Kidney (tissue), 22 donors: ENCODE measurements around the gene KAT5. TPM values are rescaled to one million over a fixed set of nuclear protein-coding genes. Genes with fewer than 3 reads are reported as not detected.

Source experiments
- DNase-seq, 5 donors: peaks; one replicate each; pipeline ENCODE4 v3.0.0-alpha.2; 2013 to 2020
- FAIRE-seq: peaks from 2 replicates; lab custom pipeline; 2012; peaks lifted over from hg19 to GRCh38; lab: Jason Lieb, UNC
- H3K27ac ChIP-seq, 2 donors: one replicate each; pipeline ENCODE4 v1.7.0; 2013; ENCODE audit warnings: low read depth in 2 of 2, low read length in 2 of 2, inconsistent platforms in 1 of 2
- H3K27me3 ChIP-seq: one replicate; pipeline ENCODE4 v1.7.1; 2013; ENCODE audit warnings: low read length, inconsistent platforms; ENCODE audit not compliant: control insufficient read depth, insufficient read depth
- H3K36me3 ChIP-seq, 3 donors: one replicate each; pipeline versions ENCODE4 v1.7.0 to v1.7.1; 2013; ENCODE audit warnings: low read length in 3 of 3, control low read depth in 1 of 3, inconsistent platforms in 1 of 3; ENCODE audit not compliant: insufficient read depth in 3 of 3, control insufficient read depth in 2 of 3
- H3K4me1 ChIP-seq, 3 donors: one replicate each; pipeline versions ENCODE4 v1.7.0 to v1.7.1; 2013; ENCODE audit warnings: low read length in 3 of 3, inconsistent platforms in 1 of 3, low read depth in 1 of 3; ENCODE audit not compliant: control insufficient read depth in 2 of 3, insufficient read depth in 2 of 3
- H3K4me3 ChIP-seq, 3 donors: one replicate each; pipeline versions ENCODE4 v1.7.0 to v1.8.1; 2013; ENCODE audit warnings: low read length in 3 of 3, control low read depth in 1 of 3, inconsistent platforms in 1 of 3
- H3K9ac ChIP-seq, 3 donors: one replicate each; pipeline versions ENCODE4 v1.7.0 to v1.7.1; 2013; ENCODE audit warnings: low read length in 3 of 3, control low read depth in 1 of 3, inconsistent platforms in 1 of 3
- H3K9me3 ChIP-seq, 3 donors: one replicate each; pipeline versions ENCODE4 v1.7.0 to v1.7.1; 2013; ENCODE audit warnings: low read length in 3 of 3, control low read depth in 1 of 3, inconsistent platforms in 1 of 3; ENCODE audit not compliant: control insufficient read depth in 2 of 3, insufficient read depth in 1 of 3
- intact Hi-C: fragments of 100-400 bp; cut with DNase I; formaldehyde crosslinking; loops from one replicate; pipeline ENCODE4 v1.11.1; 2022
- long read RNA-seq, 10 donors: library from polyadenylated mRNA in 1 of 10; unstranded in 1 of 10; transcript quantifications; one replicate each; pipeline ENCODE4 v2.0.0 and lab custom pipeline, GENCODE V29; 2021 to 2026
- polyA plus RNA-seq: library from polyadenylated mRNA; stranded (reverse); fragments of 350-450 nt; fragmentation: Illumina TruSeq; extraction: RNeasy Lipid Tissue Mini Kit (QIAGEN cat#74804); gene quantifications from one replicate; pipeline ENCODE4 v1.2.3, GENCODE V29; 2014; ENCODE audit warnings: low read depth, low replicate concordance; ENCODE audit not compliant: insufficient read depth
- total RNA-seq: library from RNA; stranded (reverse); fragmentation: NEBNext Ultra II Directional; extraction: Animal tissue kit (Norgen Biotek cat#: 25700); gene quantifications from one replicate; pipeline ENCODE4 v1.2.1, GENCODE V29; 2021
- TF ChIP-seq, protein P1 (sequence below): IDR thresholded peaks from 3 replicates; pipeline ENCODE4 v1.5.1; 2012; ENCODE audit warnings: mild to moderate bottlenecking, moderate library complexity, borderline replicate concordance; ENCODE audit not compliant: insufficient read depth; ENCODE audit errors: extremely low read depth
- donor health status: control.
- donor health status: control.
- donor health status: control.
- donor health status: control.
- donor health status: control.
- donor health status: DM: yes; HTN: yes; CAD: no.
- donor health status: Normal renal cell carcinoma (clear cell type).

KAT5 gene
- total RNA-seq (74.7 TPM), polyA plus RNA-seq (68.4 TPM)
- long read RNA-seq, donor 1, partial matches to known transcripts = 70 of 194 reads
- long read RNA-seq, donor 1, other reads (novel, unspliced or antisense) = 115 of 194 reads
- long read RNA-seq, donor 2, partial matches to known transcripts = 0 of 16 reads
- long read RNA-seq, donor 2, other reads (novel, unspliced or antisense) = 0 of 16 reads
- long read RNA-seq, donor 3, partial matches to known transcripts = 71 of 218 reads
- long read RNA-seq, donor 3, other reads (novel, unspliced or antisense) = 139 of 218 reads
- long read RNA-seq, donor 4, partial matches to known transcripts = 0 of 7 reads
- long read RNA-seq, donor 4, other reads (novel, unspliced or antisense) = 0 of 7 reads
- long read RNA-seq, donor 5 = 0 reads
- long read RNA-seq, donor 6, partial matches to known transcripts = 0 of 5 reads
- long read RNA-seq, donor 6, other reads (novel, unspliced or antisense) = 0 of 5 reads
- long read RNA-seq, donor 7, transcript KAT5-208 (12 exons, 1,697 nt) = minor isoform, 8 of 100 reads
- long read RNA-seq, donor 7, transcript KAT5-202 (13 exons, 2,059 nt) = major isoform, 34 of 100 reads
- long read RNA-seq, donor 7, transcript KAT5-203 (14 exons, 2,237 nt) = minor isoform, 14 of 100 reads
- long read RNA-seq, donor 7, transcript KAT5-201 (13 exons, 2,296 nt) = minor isoform, 10 of 100 reads
- long read RNA-seq, donor 7, partial matches to known transcripts = 14 of 100 reads
- long read RNA-seq, donor 7, other reads (novel, unspliced or antisense) = 19 of 100 reads
- long read RNA-seq, donor 8, partial matches to known transcripts = 0 of 7 reads
- long read RNA-seq, donor 8, other reads (novel, unspliced or antisense) = 0 of 7 reads
- long read RNA-seq, donor 9, partial matches to known transcripts = 42 of 170 reads
- long read RNA-seq, donor 9, other reads (novel, unspliced or antisense) = 125 of 170 reads
- long read RNA-seq, donor 10, partial matches to known transcripts = 0 of 9 reads
- long read RNA-seq, donor 10, other reads (novel, unspliced or antisense) = 0 of 9 reads

DNA sequence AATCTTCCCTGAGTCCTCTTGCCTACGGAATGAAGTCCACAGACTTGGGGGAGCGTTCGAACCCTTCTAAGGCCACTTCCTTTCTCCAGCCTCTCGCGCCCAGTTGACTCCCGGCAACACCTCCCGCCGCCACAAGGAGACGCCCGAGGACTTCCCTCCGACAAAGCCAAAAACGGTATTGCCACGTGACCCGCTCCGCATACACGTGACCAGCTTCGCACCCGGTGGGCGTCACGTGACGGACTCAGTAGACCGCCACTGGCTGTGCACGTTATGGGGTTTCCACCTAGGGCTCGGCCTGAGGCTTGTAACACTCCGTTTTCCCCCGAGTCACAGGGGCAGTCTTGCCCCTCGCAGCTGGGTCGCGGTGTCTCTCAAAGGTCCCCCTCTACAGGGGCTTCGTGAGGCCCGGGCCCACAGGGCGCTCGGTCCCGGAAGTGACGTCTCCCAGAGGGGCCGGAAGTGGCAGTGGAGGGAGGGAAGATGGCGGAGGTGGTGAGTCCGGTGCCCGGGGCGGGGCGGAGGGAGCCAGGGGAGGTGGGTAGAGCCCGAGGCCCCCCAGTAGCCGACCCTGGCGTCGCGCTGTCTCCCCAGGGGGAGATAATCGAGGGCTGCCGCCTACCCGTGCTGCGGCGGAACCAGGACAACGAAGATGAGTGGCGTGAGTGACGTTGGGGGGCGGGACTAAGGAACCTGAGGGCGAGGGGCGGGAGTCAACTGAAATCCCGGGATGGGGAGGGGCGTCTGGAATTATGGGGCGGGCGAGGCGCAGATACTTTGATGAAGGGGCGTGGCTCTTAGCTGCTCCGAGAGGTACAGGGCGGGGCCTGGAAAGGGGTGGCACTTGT lies at the start of gene KAT5:
Gene KAT5 (plus strand): TSS at position 468 of the 848 bp plus-strand sequence. CDS start 16 bp downstream, at position 484.
- no peaks in the 10 kb centered on the region for H3K27me3 ChIP-seq
- TF ChIP-seq, protein P1, sequence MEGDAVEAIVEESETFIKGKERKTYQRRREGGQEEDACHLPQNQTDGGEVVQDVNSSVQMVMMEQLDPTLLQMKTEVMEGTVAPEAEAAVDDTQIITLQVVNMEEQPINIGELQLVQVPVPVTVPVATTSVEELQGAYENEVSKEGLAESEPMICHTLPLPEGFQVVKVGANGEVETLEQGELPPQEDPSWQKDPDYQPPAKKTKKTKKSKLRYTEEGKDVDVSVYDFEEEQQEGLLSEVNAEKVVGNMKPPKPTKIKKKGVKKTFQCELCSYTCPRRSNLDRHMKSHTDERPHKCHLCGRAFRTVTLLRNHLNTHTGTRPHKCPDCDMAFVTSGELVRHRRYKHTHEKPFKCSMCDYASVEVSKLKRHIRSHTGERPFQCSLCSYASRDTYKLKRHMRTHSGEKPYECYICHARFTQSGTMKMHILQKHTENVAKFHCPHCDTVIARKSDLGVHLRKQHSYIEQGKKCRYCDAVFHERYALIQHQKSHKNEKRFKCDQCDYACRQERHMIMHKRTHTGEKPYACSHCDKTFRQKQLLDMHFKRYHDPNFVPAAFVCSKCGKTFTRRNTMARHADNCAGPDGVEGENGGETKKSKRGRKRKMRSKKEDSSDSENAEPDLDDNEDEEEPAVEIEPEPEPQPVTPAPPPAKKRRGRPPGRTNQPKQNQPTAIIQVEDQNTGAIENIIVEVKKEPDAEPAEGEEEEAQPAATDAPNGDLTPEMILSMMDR = peak; percentile 99
- peak within 1 kb of the TSS; percentile 80 to 91 (median 90) for H3K9ac ChIP-seq
- H3K27ac ChIP-seq = peak within 1 kb of the TSS; percentile 100
- H3K4me3 ChIP-seq = peak within 1 kb of the TSS; percentile 84 to 92 (median 89)
- DNase-seq (peak; percentile 99 to 100 (median 99)), FAIRE-seq (no peak)
- peaks cover 0 to 7% (median 0%) of the 10 kb centered on the region in 3 donors for H3K4me1 ChIP-seq
- peaks cover 10 to 30% (median 22%) of the 10 kb centered on the region in 3 donors for H3K36me3 ChIP-seq
- H3K9me3 ChIP-seq = no peaks in the 10 kb centered on the region
- intact Hi-C loops = loop anchor here (10.0 kb wide), 1 partner anchor 103 kb away; no protein-coding TSS in a partner anchor

DNA sequence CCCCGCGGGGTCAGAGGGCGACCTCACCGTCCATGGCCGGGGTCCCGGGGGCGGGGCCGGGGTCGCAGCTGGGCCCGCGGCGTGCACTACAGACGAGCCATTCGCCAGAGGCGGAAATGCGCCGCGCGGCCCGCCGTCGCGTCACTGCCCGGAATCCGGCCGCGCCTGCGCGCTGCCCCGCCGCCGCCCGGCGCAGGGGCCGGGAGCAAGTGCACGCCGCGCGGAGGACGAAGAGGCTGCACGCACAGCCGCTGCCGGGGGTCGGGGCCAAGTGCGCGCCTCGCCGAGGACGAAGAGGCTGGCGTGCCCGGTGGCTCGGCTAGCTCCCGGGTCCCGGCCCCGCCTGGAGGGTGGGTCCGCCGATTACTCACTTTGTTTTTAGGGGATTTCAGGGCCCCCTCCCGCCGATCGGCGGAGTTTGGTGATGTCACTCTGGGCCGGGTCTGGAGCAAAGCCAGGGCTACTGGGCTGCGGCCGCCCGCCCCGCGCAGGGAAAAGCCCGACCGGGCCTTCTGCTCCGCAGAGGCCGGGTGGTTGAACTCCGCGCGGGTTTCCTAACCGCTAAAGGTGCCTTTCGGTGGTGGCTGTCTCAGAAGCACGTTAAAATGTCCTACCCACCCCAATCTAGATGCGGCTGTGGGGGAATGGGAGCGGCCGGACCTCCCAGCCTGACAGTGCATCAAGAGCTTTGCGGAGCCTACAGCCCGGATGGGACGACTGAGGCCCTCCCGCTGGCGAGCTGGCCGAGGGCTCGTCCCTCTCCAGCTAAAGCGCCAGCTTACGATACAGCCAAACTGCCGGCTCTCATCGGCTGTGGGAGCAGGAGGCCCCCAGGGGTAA lies 49.0 kb upstream of the KAT5 start, which contains the start of gene RELA:
Gene RELA (minus strand): TSS at position 118 of the 840 bp plus-strand sequence. CDS start 84 bp downstream, at position 34.
- peak; percentile 93 to 98 (median 95) for DNase-seq
- no peak for FAIRE-seq
- intact Hi-C loops = no loop called here

More for the DNA sequence above, 49.0 kb upstream of the KAT5 start, which contains the start of gene RELA:
- Histone ChIP-seq H3K4me1 (peaks cover 0 to 10% (median 6%) of the 10 kb centered on the region in 3 donors), H3K36me3 (peaks cover 0 to 30% (median 25%) of the 10 kb centered on the region in 3 donors), H3K9ac (peak within 1 kb of the TSS; percentile 81 to 99 (median 96)), H3K9me3 (no peaks in the 10 kb centered on the region), H3K27ac (peak within 1 kb of the TSS; percentile 99), H3K4me3 (peak within 1 kb of the TSS; percentile 77 to 99 (median 91)), H3K27me3 (no peaks in the 10 kb centered on the region)
- TF ChIP-seq, protein P1 = no peak
